ENCODE data around the gene GRIFIN.

Gene GRIFIN

GRCh38 chr7:2437136-2437535, 39.1 kb downstream of the GRIFIN start:
- DNase-seq (ENCODE audit: low spot score) = no peak

GRCh38 chr7:2436341-2437104, 39.7 kb downstream of the GRIFIN start:
- FAIRE-seq = peak; percentile 87

More at GRCh38 chr7:2437136-2437535, 39.1 kb downstream of the GRIFIN start:
- peak; percentile 9 for FAIRE-seq

DNA sequence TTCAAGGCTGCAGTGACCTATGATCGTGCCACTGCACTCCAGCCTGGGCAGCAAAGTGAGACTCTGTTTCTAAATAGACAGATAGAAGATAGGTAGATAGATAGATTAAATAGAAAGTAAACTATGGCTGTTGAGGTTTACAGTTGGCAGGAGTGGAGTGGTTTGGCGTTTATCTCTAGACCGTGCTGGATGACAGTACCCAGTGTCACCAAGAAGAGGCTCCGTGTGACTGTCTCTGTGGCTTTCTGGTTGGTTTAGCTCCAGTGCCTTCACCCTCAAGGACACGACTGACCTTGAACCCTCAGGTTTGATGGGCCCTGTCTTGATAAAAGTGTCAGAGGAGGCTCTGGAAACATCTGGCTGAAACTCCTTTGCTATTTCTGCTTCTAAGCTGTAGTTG, 41.1 kb downstream of the GRIFIN start:
- no peak for FAIRE-seq
- no peak for DNase-seq (ENCODE audit: low spot score)

More at GRCh38 chr7:2436341-2437104, 39.7 kb downstream of the GRIFIN start:
- DNase-seq (ENCODE audit: low spot score) = no peak

DNA sequence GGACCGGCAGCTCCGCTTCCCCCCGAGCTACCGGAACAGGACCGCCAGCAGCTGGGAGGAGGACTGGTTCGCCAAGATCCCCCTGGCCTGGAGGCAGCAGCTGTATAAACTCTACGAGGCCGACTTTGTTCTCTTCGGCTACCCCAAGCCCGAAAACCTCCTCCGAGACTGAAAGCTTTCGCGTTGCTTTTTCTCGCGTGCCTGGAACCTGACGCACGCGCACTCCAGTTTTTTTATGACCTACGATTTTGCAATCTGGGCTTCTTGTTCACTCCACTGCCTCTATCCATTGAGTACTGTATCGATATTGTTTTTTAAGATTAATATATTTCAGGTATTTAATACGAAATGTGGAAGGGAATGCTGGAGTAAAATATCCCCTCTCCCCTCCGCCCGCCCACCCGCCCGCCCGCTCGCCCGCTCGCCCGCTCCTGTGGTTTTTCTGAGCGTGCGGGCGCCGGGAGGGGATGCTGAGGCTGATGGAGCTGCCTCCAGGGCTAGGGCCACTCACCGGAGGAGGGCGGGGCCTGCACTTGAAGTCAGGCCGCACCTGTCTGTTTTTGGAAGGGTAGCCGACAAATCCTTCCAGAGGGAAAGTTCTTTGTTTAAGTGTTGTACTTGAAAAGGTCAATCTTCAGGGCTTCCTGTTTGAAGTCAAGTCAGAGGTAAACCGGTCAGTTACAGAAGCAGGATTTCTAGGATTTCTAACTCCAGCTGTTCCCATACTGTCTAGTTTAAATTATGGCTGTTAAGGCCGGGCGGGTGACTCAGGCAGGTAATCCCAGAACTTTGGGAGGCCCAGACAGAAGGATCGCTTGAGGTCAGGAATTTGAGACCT, 42.3 kb downstream of the GRIFIN start:
- no peak for FAIRE-seq
- no peak for DNase-seq (ENCODE audit: low spot score)

- FAIRE-seq = peak; percentile 91
- DNase-seq (ENCODE audit: low spot score) = no peak
Measured at GRCh38 chr7:2432910-2433712, 43.1 kb downstream of the GRIFIN start.

DNA sequence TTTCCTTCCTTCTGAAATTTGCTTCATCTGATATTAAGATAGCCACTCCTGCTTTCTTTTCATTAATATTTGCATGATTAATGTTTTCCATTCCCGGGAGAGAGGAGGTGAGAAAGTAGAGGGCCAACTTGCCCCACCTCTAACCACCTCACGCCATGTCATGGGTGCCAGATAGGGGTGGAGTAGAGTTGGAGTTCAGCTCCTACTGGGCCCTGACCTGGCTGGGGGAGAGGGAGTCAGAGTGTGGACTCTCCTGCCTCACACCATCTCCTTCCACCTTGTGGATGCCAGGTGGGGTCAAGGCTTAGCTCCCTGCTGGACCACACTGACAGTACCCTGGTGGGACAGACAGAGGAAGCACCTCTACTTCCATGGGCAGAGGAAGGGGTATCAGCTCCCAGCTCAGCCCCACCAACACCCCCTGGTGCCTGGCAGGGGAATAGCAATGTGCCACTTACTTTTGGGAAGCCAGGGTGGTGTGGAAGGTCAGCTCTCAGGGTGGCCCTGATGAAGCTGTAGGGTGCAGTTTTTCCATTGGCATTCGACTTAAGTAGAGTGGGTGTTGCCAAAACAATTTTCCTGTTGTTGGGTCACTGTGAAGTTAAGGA, 44.8 kb downstream of the GRIFIN start:
- FAIRE-seq = peak; percentile 93
- DNase-seq (ENCODE audit: low spot score) = peak; percentile 48

GRCh38 chr7:2425749-2426148, 50.4 kb downstream of the GRIFIN start:
- FAIRE-seq = no peak
- no peak for DNase-seq (ENCODE audit: low spot score)

Data from urothelium cell line (cell line).